NCI-H187 (cell line): Measurements from ENCODE around the gene DNAJC30.
A peak's percentile ranks its signal among the peaks of the same experiment; 100 is the strongest.
"Not testable (repeated sequence)": the region's sequence is repeated elsewhere in the genome, so short reads cannot be mapped to it uniquely, and the experiment has no call there.

ENCODE experiments used
- DNase-seq, 2 experiments: peaks; one replicate each; lab custom pipeline; 2025; lab: John Stamatoyannopoulos, UW

DNAJC30 gene

GRCh38 chr7:73682745-73683055, 553 bp downstream of the DNAJC30 start:
- no peak for DNase-seq

GRCh38 chr7:73681031-73681430, 2.2 kb downstream of the DNAJC30 start:
- DNase-seq = no peak

- DNase-seq = no peak
Measured at GRCh38 chr7:73680501-73680900, 2.8 kb downstream of the DNAJC30 start.

- no peak for DNase-seq
Measured at GRCh38 chr7:73679709-73680108, 3.5 kb downstream of the DNAJC30 start.

- no peak for DNase-seq
Measured at GRCh38 chr7:73678862-73679261, 4.4 kb downstream of the DNAJC30 start.

- not testable (repeated sequence) for DNase-seq
Measured at GRCh38 chr7:73676062-73676461, 7.2 kb downstream of the DNAJC30 start.

- no peak for DNase-seq
Measured at GRCh38 chr7:73674468-73675124, 8.7 kb downstream of the DNAJC30 start.

GRCh38 chr7:73671857-73672445, 11.3 kb downstream of the DNAJC30 start:
- DNase-seq = no peak

- no peak for DNase-seq
Measured at GRCh38 chr7:73671322-73671661, 12.0 kb downstream of the DNAJC30 start.

- DNase-seq = no peak
Measured at GRCh38 chr7:73669858-73670385, 13.3 kb downstream of the DNAJC30 start.

- DNase-seq = no peak
Measured at GRCh38 chr7:73669288-73669701, 14.0 kb downstream of the DNAJC30 start.

- DNase-seq = no peak
Measured at GRCh38 chr7:73668886-73669230, 14.4 kb downstream of the DNAJC30 start.

- DNase-seq = no peak
Measured at GRCh38 chr7:73668103-73668885, 15.0 kb downstream of the DNAJC30 start.

GRCh38 chr7:73667344-73668102, 15.7 kb downstream of the DNAJC30 start, which contains the start of gene VPS37D:
Gene VPS37D (plus strand): TSS chr7:73667831. CDS start chr7:73667959, 128 bp downstream.
- DNase-seq = peak; percentile 72 to 79

GRCh38 chr7:73663033-73663432, 20.2 kb downstream of the DNAJC30 start:
- DNase-seq = no peak

GRCh38 chr7:73660594-73660993, 22.7 kb downstream of the DNAJC30 start:
- not testable (repeated sequence) for DNase-seq

GRCh38 chr7:73659983-73660382, 23.3 kb downstream of the DNAJC30 start:
- no peak for DNase-seq

GRCh38 chr7:73655309-73655708, 27.9 kb downstream of the DNAJC30 start:
- DNase-seq = not testable (repeated sequence)

GRCh38 chr7:73652541-73652949, 30.7 kb downstream of the DNAJC30 start:
- no peak for DNase-seq

GRCh38 chr7:73650524-73650923, 32.7 kb downstream of the DNAJC30 start:
- no peak for DNase-seq

- no peak for DNase-seq
Measured at GRCh38 chr7:73649576-73649975, 33.7 kb downstream of the DNAJC30 start.

- no peak for DNase-seq
Measured at GRCh38 chr7:73648593-73649332, 34.5 kb downstream of the DNAJC30 start.
